ENCODE measurements around the gene RORC.
A peak's percentile ranks its signal among the peaks of the same experiment; 100 is the strongest.

The RORC gene

GRCh38 chr1:151825751-151826660, 5.6 kb downstream of the RORC start:
- no peak for DNase-seq

- DNase-seq: no peak
Observed at GRCh38 chr1:151825204-151825603, 6.4 kb downstream of the RORC start.

GRCh38 chr1:151823175-151823574, 8.4 kb downstream of the RORC start:
- DNase-seq: no peak

GRCh38 chr1:151822404-151822803, 9.2 kb downstream of the RORC start:
- DNase-seq: no peak

GRCh38 chr1:151820940-151821339, 10.7 kb downstream of the RORC start:
- no peak for DNase-seq

- DNase-seq: no peak
Observed at GRCh38 chr1:151819976-151820623, 11.5 kb downstream of the RORC start.

GRCh38 chr1:151819227-151819835, 12.3 kb downstream of the RORC start:
- DNase-seq: no peak

- DNase-seq: no peak
Observed at GRCh38 chr1:151817353-151817730, 14.3 kb downstream of the RORC start.

- no peak for DNase-seq
Observed at GRCh38 chr1:151816548-151817352, 14.9 kb downstream of the RORC start.

- no peak for DNase-seq
Observed at GRCh38 chr1:151815716-151816327, 15.8 kb downstream of the RORC start.

- DNase-seq: no peak
Observed at GRCh38 chr1:151814971-151815545, 16.5 kb downstream of the RORC start.

- no peak for DNase-seq
Observed at GRCh38 chr1:151814426-151814825, 17.2 kb downstream of the RORC start.

GRCh38 chr1:151813271-151813977, 18.2 kb downstream of the RORC start:
- no peak for DNase-seq

- peak; percentile 36 for DNase-seq
Observed at GRCh38 chr1:151811181-151811580, 20.4 kb downstream of the RORC start.

GRCh38 chr1:151809985-151810556, 21.5 kb downstream of the RORC start:
- DNase-seq: peak; percentile 11

GRCh38 chr1:151809290-151809984, 22.2 kb downstream of the RORC start:
- DNase-seq: no peak

GRCh38 chr1:151807766-151808165, 23.8 kb downstream of the RORC start:
- no peak for DNase-seq

- no peak for DNase-seq
Observed at GRCh38 chr1:151807131-151807530, 24.5 kb downstream of the RORC start.

- no peak for DNase-seq
Observed at GRCh38 chr1:151806170-151806569, 25.4 kb downstream of the RORC start.

GRCh38 chr1:151805066-151805820, 26.4 kb downstream of the RORC start, which contains the start of gene LINGO4:
Gene LINGO4 (minus strand): TSS chr1:151805419. CDS start chr1:151802704, 2,715 bp downstream.
- DNase-seq: no peak
